ENCODE results near the gene KY. TPM values are rescaled to one million over a fixed set of nuclear protein-coding genes. Genes with fewer than 3 reads are reported as not detected.

The KY gene
- total and polyA plus RNA-seq, 9 of the 15 experiments (the other 6 are each of a cell fraction or from before 2014, with no cell fraction given), result not detected

DNA sequence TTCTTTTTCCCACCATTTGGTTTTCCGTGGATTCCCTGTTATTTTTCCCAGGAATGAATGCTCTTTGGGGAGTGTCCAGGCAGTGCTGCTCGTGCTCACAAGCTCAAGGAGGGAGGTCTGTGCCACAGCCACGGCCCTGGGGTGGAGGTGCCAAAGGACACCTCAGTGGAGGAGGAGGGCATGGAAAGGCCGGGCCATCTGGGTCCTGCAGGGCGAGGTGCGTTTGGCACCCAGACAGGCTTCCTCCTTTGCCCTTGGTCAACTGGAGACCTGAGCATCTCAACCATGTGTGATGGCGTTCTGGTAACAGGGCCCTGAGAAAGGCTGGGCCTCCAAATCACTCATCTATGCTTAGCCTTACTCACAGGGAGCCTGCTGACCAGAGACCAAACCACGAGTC lies 25.4 kb downstream of the KY start:
- Histone ChIP-seq H3K36me3 (ENCODE audit: control insufficient read depth, insufficient read depth, low read length) (no peaks in the 10 kb centered on the region), H4K20me1 (replicated peaks; ENCODE audit: control insufficient read depth, insufficient read depth, low read length) (no peaks in the 10 kb centered on the region), H3K4me1 (replicated peaks in 1 of 2; ENCODE audit: control insufficient read depth in 2 of 2, insufficient read depth in 2 of 2, low read length in 2 of 2) (no peaks in the 10 kb centered on the region), H2AFZ (ENCODE audit: low read depth, low read length) (no peak overlapping the region), H3K9ac (ENCODE audit: insufficient read depth in 1 of 2, low read depth in 2 of 2, low read length in 2 of 2) (no peak overlapping the region), H3K27ac (ENCODE audit: extremely low read depth, low read depth, low read length) (no peak overlapping the region), H3K4me2 (ENCODE audit: insufficient read depth, low read length) (no peak overlapping the region), H3K79me2 (ENCODE audit: control insufficient read depth, insufficient read depth, low read length) (no peaks in the 10 kb centered on the region), H3K27me3 (ENCODE audit: control insufficient read depth in 2 of 2, insufficient read depth in 2 of 2, low read length in 2 of 2) (no peaks in the 10 kb centered on the region), H3K4me3 (no peak overlapping the region), H3K9me1 (ENCODE audit: control insufficient read depth, insufficient read depth, low read length) (no peaks in the 10 kb centered on the region), H3K9me3 (replicated peaks; ENCODE audit: control insufficient read depth, insufficient read depth, low read depth, low read length) (no peaks in the 10 kb centered on the region)
- no TSS peak for BruUV-seq (replicated peaks)
- TF ChIP-seq RFX7 (CRISPR knock-in tag; IDR thresholded peaks at IDR 0.05) (no peak), ZNF561 (CRISPR knock-in tag; conservative IDR thresholded peaks at IDR 0.05) (no peak), HMGN3 (IDR thresholded peaks at IDR 0.05; ENCODE audit: borderline replicate concordance, extremely low read depth, insufficient read length, low read depth, low read length) (no peak), ZFP1 (CRISPR knock-in tag; IDR thresholded peaks at IDR 0.05) (no peak), KLF10 (CRISPR knock-in tag; IDR thresholded peaks at IDR 0.05) (no peak), TAF1 (IDR thresholded peaks at IDR 0.05; ENCODE audit: control insufficient read depth, extremely low read depth, insufficient read depth, low read length, severe bottlenecking) (no peak), E2F5 (CRISPR knock-in tag; IDR thresholded peaks at IDR 0.05) (no peak), PHF21A (IDR thresholded peaks at IDR 0.05; ENCODE audit: borderline replicate concordance, low read depth) (no peak)
- TF ChIP-seq, protein P1, sequence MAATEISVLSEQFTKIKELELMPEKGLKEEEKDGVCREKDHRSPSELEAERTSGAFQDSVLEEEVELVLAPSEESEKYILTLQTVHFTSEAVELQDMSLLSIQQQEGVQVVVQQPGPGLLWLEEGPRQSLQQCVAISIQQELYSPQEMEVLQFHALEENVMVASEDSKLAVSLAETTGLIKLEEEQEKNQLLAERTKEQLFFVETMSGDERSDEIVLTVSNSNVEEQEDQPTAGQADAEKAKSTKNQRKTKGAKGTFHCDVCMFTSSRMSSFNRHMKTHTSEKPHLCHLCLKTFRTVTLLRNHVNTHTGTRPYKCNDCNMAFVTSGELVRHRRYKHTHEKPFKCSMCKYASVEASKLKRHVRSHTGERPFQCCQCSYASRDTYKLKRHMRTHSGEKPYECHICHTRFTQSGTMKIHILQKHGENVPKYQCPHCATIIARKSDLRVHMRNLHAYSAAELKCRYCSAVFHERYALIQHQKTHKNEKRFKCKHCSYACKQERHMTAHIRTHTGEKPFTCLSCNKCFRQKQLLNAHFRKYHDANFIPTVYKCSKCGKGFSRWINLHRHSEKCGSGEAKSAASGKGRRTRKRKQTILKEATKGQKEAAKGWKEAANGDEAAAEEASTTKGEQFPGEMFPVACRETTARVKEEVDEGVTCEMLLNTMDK (IDR thresholded peaks at IDR 0.05; ENCODE audit: borderline replicate concordance, insufficient read depth, low read depth, low read length, poor library complexity, severe bottlenecking), result no peak
- 0% methylated on average over 5 of the region's 8 CpGs for WGBS (ENCODE audit: insufficient coverage, low coverage, missing lambda C conversion rate)
- no peak for FAIRE-seq
- ChIA-PET POLR2A (no interaction called here), CTCF (ENCODE audit: low intra/inter-chr PET ratio) (no interaction called here)
- in situ Hi-C loops (cut with MboI), result no loop called here
- ATAC-seq, result no peak
- intact Hi-C loops (cut with micrococcal nuclease), result no loop called here
- DNase-seq (ENCODE audit: extremely low read depth in 1 of 4, low spot score in 3 of 4), result no peak

All from K562 (cell line).